GM12874 (cell line): ENCODE results near the gene DNAJC11.

ENCODE experiments used
- CTCF ChIP-seq: IDR thresholded peaks from 2 replicates; pipeline ENCODE4 v1.5.1; 2011; ENCODE audit warnings: low read depth, mild to moderate bottlenecking, control low read depth, low read length, moderate library complexity; ENCODE audit not compliant: insufficient read depth

Gene DNAJC11

GRCh38 chr1:6674771-6675170 lies 26.8 kb downstream of the DNAJC11 start:
- TF ChIP-seq CTCF = no peak

GRCh38 chr1:6673816-6674398 lies 27.7 kb downstream of the DNAJC11 start:
- TF ChIP-seq CTCF = no peak

- no peak for TF ChIP-seq CTCF
Observed at GRCh38 chr1:6672558-6672957, 29.1 kb downstream of the DNAJC11 start.

GRCh38 chr1:6668503-6668902 lies 33.1 kb downstream of the DNAJC11 start:
- no peak for TF ChIP-seq CTCF

GRCh38 chr1:6667139-6667538 lies 34.5 kb downstream of the DNAJC11 start:
- no peak for TF ChIP-seq CTCF

GRCh38 chr1:6666696-6667095 lies 34.9 kb downstream of the DNAJC11 start:
- no peak for TF ChIP-seq CTCF

- no peak for TF ChIP-seq CTCF
Observed at GRCh38 chr1:6660415-6661049, 41.1 kb downstream of the DNAJC11 start.
